NOMO-1 treated with dmso at 0.1 percent for 144 hours (cell line): ENCODE data around the gene ENO1.

Experiments used
- DNase-seq: peaks from one replicate; lab custom pipeline; 2025; ENCODE audit not compliant: unreplicated experiment; lab: John Stamatoyannopoulos, UW

ENO1 gene

GRCh38 chr1:8816264-8816663, 62.2 kb downstream of the ENO1 start:
- no peak for DNase-seq

- DNase-seq: no peak
These were observed 62.8 kb downstream of the ENO1 start for GRCh38 chr1:8815582-8816151.

GRCh38 chr1:8814865-8815264, 63.6 kb downstream of the ENO1 start:
- no peak for DNase-seq

- DNase-seq: no peak
These were observed 64.5 kb downstream of the ENO1 start for GRCh38 chr1:8813991-8814390.

GRCh38 chr1:8813016-8813763, 65.3 kb downstream of the ENO1 start:
- no peak for DNase-seq

- no peak for DNase-seq
These were observed 66.4 kb downstream of the ENO1 start for GRCh38 chr1:8812081-8812480.
